Kidney (tissue), 14 donors: Measurements from ENCODE around the gene GART. TPM values are rescaled to one million over a fixed set of nuclear protein-coding genes. Genes with fewer than 3 reads are reported as not detected.

Source experiments
- DNase-seq, 5 donors: peaks; one replicate each; pipeline ENCODE4 v3.0.0-alpha.2; 2013 to 2020
- FAIRE-seq: peaks from 2 replicates; lab custom pipeline; 2012; peaks lifted over from hg19 to GRCh38; lab: Jason Lieb, UNC
- H3K27ac ChIP-seq, 2 donors: one replicate each; pipeline ENCODE4 v1.7.0; 2013; ENCODE audit warnings: low read depth in 2 of 2, low read length in 2 of 2, inconsistent platforms in 1 of 2
- H3K27me3 ChIP-seq: one replicate; pipeline ENCODE4 v1.7.1; 2013; ENCODE audit warnings: low read length, inconsistent platforms; ENCODE audit not compliant: control insufficient read depth, insufficient read depth
- H3K36me3 ChIP-seq, 3 donors: one replicate each; pipeline versions ENCODE4 v1.7.0 to v1.7.1; 2013; ENCODE audit warnings: low read length in 3 of 3, control low read depth in 1 of 3, inconsistent platforms in 1 of 3; ENCODE audit not compliant: insufficient read depth in 3 of 3, control insufficient read depth in 2 of 3
- H3K4me1 ChIP-seq, 3 donors: one replicate each; pipeline versions ENCODE4 v1.7.0 to v1.7.1; 2013; ENCODE audit warnings: low read length in 3 of 3, inconsistent platforms in 1 of 3, low read depth in 1 of 3; ENCODE audit not compliant: control insufficient read depth in 2 of 3, insufficient read depth in 2 of 3
- H3K4me3 ChIP-seq, 3 donors: one replicate each; pipeline versions ENCODE4 v1.7.0 to v1.8.1; 2013; ENCODE audit warnings: low read length in 3 of 3, control low read depth in 1 of 3, inconsistent platforms in 1 of 3
- H3K9ac ChIP-seq, 3 donors: one replicate each; pipeline versions ENCODE4 v1.7.0 to v1.7.1; 2013; ENCODE audit warnings: low read length in 3 of 3, control low read depth in 1 of 3, inconsistent platforms in 1 of 3
- H3K9me3 ChIP-seq, 3 donors: one replicate each; pipeline versions ENCODE4 v1.7.0 to v1.7.1; 2013; ENCODE audit warnings: low read length in 3 of 3, control low read depth in 1 of 3, inconsistent platforms in 1 of 3; ENCODE audit not compliant: control insufficient read depth in 2 of 3, insufficient read depth in 1 of 3
- intact Hi-C: fragments of 100-400 bp; cut with DNase I; formaldehyde crosslinking; loops from one replicate; pipeline ENCODE4 v1.11.1; 2022
- polyA plus RNA-seq: library from polyadenylated mRNA; stranded (reverse); fragments of 350-450 nt; fragmentation: Illumina TruSeq; extraction: RNeasy Lipid Tissue Mini Kit (QIAGEN cat#74804); gene quantifications from one replicate; pipeline ENCODE4 v1.2.3, GENCODE V29; 2014; ENCODE audit warnings: low read depth, low replicate concordance; ENCODE audit not compliant: insufficient read depth
- total RNA-seq: library from RNA; stranded (reverse); fragmentation: NEBNext Ultra II Directional; extraction: Animal tissue kit (Norgen Biotek cat#: 25700); gene quantifications from one replicate; pipeline ENCODE4 v1.2.1, GENCODE V29; 2021
- TF ChIP-seq, protein P1 (sequence below): IDR thresholded peaks from 3 replicates; pipeline ENCODE4 v1.5.1; 2012; ENCODE audit warnings: mild to moderate bottlenecking, moderate library complexity, borderline replicate concordance; ENCODE audit not compliant: insufficient read depth; ENCODE audit errors: extremely low read depth
- donor health status: control.
- donor health status: control.
- donor health status: control.
- donor health status: control.
- donor health status: control.
- donor health status: DM: yes; HTN: yes; CAD: no.
- donor health status: Normal renal cell carcinoma (clear cell type).

Gene GART
- total and polyA plus RNA-seq, 2 donors from 2014 or later: 17.5 to 60.9 TPM

DNA sequence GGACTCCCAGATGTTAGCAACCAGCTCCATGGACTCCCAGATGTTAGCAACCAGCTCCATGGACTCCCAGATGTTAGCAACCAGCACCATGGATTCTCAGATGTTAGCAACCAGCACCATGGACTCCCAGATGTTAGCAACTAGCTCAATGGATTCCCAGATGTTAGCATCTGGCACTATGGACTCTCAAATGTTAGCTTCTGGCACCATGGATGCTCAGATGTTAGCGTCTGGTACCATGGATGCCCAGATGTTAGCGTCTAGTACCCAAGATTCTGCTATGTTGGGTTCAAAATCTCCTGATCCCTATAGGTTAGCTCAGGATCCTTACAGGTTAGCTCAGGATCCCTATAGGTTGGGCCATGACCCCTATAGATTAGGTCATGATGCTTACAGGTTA lies 9.7 kb upstream of the GART start:
- peaks cover 42 to 72% (median 54%) of the 10 kb centered on the region in 3 donors for H3K36me3 ChIP-seq
- no peak for FAIRE-seq
- no peaks in the 10 kb centered on the region for H3K27me3 ChIP-seq

DNA sequence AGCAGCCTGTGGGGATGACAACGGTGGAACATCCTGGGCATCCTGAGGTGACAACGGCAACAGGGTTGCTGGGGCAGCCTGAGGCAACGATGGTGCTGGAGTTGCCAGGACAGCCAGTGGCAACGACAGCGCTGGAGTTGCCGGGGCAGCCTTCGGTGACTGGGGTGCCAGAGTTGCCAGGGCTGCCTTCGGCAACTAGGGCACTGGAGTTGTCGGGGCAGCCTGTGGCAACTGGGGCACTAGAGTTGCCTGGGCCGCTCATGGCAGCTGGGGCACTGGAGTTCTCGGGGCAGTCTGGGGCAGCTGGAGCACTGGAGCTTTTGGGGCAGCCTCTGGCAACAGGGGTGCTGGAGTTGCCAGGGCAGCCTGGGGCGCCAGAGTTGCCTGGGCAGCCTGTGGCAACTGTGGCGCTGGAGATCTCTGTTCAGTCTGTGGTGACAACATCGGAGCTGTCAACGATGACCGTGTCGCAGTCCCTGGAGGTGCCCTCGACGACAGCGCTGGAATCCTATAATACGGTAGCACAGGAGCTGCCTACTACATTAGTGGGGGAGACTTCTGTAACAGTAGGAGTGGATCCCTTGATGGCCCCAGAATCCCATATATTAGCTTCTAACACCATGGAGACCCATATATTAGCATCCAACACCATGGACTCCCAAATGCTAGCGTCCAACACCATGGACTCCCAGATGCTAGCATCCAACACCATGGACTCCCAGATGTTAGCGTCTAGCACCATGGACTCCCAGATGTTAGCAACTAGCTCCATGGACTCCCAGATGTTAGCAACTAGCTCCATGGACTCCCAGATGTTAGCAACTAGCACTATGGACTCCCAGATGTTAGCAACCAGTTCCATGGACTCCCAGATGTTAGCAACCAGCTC lies 9.1 kb upstream of the GART start:
- Histone ChIP-seq H3K27me3 (no peaks in the 10 kb centered on the region), H3K9me3 (no peaks in the 10 kb centered on the region), H3K36me3 (peaks cover 42 to 72% (median 52%) of the 10 kb centered on the region in 3 donors), H3K4me3 (no peak overlapping the region), H3K9ac (no peak overlapping the region), H3K4me1 (peaks cover 0 to 2% (median 0%) of the 10 kb centered on the region in 3 donors), H3K27ac (no peak overlapping the region)
- no peak for DNase-seq
- TF ChIP-seq, protein P1, sequence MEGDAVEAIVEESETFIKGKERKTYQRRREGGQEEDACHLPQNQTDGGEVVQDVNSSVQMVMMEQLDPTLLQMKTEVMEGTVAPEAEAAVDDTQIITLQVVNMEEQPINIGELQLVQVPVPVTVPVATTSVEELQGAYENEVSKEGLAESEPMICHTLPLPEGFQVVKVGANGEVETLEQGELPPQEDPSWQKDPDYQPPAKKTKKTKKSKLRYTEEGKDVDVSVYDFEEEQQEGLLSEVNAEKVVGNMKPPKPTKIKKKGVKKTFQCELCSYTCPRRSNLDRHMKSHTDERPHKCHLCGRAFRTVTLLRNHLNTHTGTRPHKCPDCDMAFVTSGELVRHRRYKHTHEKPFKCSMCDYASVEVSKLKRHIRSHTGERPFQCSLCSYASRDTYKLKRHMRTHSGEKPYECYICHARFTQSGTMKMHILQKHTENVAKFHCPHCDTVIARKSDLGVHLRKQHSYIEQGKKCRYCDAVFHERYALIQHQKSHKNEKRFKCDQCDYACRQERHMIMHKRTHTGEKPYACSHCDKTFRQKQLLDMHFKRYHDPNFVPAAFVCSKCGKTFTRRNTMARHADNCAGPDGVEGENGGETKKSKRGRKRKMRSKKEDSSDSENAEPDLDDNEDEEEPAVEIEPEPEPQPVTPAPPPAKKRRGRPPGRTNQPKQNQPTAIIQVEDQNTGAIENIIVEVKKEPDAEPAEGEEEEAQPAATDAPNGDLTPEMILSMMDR: no peak
- intact Hi-C loops: no loop called here
- FAIRE-seq: no peak

More for the DNA sequence above, 9.7 kb upstream of the GART start:
- Histone ChIP-seq H3K4me1 (no peaks in the 10 kb centered on the region), H3K9ac (no peak overlapping the region), H3K4me3 (no peak overlapping the region), H3K27ac (no peak overlapping the region), H3K9me3 (no peaks in the 10 kb centered on the region)
- no peak for DNase-seq
- intact Hi-C loops: no loop called here
- TF ChIP-seq, protein P1: no peak

DNA sequence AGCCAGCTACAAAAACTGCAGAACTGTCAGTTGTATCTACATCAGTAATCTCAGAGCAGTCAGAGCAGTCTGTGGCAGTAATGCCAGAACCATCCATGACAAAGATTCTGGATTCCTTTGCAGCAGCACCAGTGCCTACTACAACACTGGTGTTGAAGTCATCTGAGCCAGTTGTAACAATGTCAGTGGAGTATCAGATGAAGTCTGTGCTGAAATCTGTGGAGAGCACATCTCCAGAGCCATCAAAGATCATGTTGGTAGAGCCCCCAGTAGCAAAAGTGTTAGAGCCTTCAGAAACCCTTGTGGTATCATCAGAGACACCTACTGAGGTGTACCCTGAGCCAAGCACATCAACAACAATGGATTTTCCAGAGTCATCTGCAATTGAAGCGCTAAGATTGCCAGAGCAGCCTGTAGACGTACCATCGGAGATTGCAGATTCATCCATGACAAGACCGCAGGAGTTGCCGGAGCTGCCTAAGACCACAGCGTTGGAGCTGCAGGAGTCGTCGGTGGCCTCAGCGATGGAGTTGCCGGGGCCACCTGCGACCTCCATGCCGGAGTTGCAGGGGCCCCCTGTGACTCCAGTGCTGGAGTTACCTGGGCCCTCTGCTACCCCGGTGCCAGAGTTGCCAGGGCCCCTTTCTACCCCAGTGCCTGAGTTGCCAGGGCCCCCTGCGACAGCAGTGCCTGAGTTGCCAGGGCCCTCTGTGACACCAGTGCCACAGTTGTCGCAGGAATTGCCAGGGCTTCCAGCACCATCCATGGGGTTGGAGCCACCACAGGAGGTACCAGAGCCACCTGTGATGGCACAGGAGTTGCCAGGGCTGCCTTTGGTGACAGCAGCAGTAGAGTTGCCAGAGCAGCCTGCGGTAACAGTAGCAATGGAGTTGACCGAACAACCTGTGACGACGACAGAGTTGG lies 8.2 kb upstream of the GART start:
- intact Hi-C loops: no loop called here
- no peaks in the 10 kb centered on the region for H3K27me3 ChIP-seq

More for the DNA sequence above, 8.2 kb upstream of the GART start:
- Histone ChIP-seq H3K27ac (no peak overlapping the region), H3K9ac (no peak overlapping the region), H3K4me1 (peaks cover 0 to 4% (median 2%) of the 10 kb centered on the region in 3 donors), H3K4me3 (no peak overlapping the region), H3K9me3 (no peaks in the 10 kb centered on the region), H3K36me3 (peaks cover 39 to 65% (median 50%) of the 10 kb centered on the region in 3 donors)
- no peak for DNase-seq
- TF ChIP-seq, protein P1: no peak
- FAIRE-seq: no peak
